ENCODE results near the gene ADGRL4.
"Not testable (repeated sequence)": the region's sequence is repeated elsewhere in the genome, so short reads cannot be mapped to it uniquely, and the experiment has no call there.

The ADGRL4 gene

GRCh38 chr1:79006564-79006963, at the start of gene ADGRL4:
TSS of gene ADGRL4 (minus strand) at chr1:79006730. CDS start at chr1:79006654, 76 bp downstream.
- no peak for DNase-seq

DNA sequence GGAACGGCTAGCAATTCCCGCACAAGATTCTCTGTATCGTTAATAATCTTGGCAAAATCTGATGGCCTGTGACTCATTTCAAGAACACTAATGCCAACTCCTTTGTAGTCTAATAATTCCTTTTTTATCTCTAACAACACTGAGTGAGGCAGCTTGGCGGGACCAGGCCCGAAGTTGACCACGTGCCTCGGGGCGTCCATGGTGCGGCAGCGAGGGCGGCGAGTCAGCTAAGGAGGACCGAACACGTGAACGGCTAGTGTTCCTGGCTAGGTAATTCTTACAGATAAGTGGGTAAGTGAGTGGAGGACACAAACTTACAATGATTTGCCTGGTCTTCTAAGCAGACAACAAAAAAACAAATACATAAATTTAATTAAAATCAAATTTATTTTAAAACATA, 49.3 kb upstream of the ADGRL4 start:
- DNase-seq, result no peak

- no peak for DNase-seq
Measured at GRCh38 chr1:79052829-79053449, 46.4 kb upstream of the ADGRL4 start.

DNA sequence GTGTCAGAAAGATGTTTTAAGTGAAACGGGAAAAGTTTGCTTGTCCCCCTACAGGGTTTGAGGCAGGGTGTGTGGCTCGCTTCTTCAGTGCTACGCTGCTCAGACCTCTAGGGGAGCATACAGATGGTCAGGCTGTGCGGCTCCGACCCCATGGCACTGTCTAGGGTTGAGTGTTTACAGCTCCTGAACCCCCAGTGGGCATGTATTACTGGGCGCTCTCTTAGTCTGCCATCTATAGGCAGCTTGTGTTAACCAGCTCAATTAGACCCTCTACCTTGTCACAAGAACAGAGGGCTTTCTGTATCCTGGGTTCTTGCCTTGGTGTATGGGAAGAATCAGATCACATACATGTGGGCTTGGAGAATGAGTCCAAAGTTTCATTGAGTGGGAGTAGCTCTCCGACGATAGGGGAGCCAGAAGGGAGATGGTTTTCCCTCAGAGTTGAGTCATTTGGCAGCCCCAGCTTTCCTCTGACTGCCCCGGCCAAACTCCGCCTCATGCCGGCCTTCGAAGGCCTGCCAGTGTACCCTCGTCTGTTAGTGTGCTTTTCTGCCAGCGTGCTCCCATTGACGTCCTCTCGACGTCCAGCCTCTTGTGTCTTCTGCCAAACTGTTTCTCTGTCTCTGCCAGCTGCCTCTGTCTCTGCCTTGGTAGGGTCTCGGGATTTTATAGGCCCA, 38.6 kb upstream of the ADGRL4 start:
- no peak for DNase-seq

DNA sequence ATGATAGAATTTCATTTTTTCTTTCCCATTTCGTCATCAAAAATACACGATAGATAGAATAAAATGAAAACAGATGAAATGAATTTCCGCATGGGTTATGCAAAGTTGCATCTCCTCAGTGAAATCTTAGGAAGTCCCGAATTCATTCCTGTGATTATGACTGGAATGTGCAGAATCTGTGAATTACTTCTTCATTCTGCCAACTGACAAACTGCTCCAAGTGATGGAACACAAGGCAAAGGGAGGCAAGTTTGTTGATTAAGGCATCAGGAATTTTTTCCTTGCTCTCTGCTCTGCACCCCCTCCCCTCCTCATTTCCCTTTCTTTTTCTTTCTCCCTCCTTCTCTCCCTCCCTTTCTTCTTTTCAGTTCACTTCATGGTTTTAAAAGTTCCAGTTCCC, 37.0 kb upstream of the ADGRL4 start:
- DNase-seq, result no peak

DNA sequence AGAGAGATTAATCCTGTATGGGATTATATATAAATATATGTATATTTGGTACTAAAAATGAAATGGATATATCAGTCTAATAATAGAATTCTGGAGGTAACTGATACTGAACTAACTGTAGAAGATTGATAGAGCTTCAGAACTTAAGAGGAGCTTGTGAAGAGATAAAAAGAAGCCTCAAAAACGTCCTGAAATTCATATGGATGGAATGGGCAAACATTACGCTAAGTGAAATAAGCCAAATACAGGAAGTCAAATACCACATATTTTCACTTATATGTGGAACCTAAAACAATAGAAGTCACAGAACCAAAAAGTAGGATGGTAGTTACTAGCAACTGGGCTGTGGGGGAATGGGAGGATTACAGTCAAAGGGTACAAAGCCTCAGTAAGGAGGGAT, 36.0 kb upstream of the ADGRL4 start:
- DNase-seq, result no peak

DNA sequence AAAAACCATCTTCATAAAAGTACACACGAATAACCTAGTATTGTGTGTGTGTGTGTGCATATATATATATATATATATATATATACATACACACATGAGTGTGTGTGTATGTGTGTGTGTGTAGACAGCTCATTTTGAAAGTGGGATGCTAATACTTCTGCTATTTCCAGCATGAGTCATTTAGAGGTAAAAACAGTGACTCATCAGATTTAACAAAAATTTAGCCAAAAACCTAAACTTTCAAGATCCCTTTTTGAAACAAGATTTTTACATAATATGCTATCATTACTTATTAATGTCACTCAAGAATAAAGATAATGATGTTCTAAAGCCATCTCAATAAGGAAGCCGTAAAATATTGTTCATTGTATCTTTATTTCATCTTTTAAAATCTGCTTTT, 35.6 kb upstream of the ADGRL4 start:
- DNase-seq, result no peak

DNA sequence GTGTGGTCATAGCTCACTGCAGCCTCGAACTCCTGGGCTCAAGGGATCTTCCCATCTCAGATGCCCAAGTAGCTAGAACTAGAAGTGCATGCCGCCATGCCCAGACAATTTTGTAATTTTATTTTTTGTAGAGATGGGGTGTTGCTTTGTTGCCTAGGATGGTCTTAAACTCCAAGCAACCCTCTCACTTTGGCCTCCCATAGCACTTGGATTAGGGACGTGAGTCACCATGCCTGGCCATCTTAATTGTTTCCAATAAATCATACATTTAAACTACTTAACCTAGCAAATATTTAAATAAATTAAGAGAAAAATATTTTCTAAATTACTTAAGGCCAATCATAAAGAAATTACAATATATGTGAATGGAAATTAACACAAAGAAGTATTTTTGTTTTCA, 35.1 kb upstream of the ADGRL4 start:
- no peak for DNase-seq

- DNase-seq, result no peak
Measured at GRCh38 chr1:79040424-79041082, 34.0 kb upstream of the ADGRL4 start.

DNA sequence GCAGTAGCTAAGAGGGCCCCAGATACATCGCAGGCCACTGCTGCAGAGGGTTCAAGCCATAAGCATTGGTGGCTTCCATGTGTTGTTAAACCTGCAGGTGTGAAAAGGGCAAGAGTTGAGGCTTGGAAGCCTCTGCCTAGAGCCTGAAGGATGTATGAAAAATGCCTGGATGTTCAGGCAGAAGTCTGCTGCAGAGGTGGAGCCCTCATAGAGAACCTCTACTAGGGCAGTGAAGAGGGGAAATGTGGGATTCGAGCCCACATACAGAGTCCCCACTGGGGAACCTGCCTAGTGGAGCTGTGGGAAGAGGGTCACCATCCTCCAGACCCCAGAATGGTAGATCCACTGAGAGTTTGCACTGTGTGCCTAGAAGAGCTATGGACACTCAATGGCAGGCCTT, 30.6 kb upstream of the ADGRL4 start:
- DNase-seq, result no peak

GRCh38 chr1:79012500-79012899, 6.0 kb upstream of the ADGRL4 start:
- DNase-seq, result no peak

DNA sequence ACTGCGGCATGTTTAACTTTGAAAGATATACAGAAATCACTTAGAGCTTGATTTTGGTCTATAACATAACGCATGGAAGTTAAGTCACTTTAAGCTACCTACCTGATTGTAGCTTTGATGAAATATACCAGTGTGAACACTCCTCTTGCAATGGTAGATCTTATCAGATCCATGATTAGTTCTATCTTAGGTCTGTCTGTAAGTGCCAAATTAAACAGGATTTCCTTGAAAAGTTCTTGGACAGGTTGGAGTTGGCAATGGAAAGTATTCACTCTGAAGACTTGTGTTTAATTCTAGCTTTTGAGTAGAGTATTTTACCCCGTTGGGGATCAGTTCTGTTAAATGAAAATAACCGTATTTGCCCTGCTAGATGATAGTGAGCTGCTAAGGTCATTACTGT, 4.1 kb upstream of the ADGRL4 start:
- no peak for DNase-seq

DNA sequence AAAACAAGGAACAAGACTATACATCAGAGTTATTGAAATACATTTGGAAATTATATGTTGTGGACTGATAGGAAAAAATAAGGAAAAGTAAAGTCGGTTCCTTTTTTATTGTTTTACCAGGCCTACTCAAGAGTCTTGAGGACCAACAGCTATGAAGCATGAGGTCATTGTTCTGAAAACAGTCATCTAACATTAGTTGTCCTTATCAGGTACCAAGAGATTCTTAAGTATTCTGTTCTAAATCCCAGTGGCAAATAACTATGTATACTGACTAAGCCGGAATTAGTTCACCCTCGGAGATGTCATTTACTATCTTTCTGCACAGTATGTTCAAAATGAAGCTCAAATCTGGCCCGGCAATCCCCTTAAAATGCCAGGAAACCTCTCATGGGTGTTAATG, 585 bp downstream of the ADGRL4 start:
- no peak for DNase-seq

DNA sequence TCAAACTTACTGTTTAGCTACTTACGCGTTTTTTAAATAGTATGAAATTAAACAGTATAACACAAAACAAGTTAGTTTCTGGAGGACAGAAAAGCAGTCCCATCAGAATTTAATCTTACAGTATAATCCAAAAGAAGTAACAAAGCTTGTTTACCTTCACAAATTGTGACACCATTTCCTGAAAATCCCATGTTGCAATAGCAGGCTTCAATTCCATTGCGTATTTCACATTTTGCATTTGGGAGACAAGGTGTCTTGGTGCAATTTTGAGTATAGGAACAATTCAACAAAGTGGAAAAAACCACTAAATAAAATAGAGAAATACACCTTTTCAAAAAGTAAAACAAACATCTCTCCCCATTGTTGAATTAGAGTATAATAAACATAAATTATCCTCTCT, 1.6 kb downstream of the ADGRL4 start:
- DNase-seq, result no peak

- no peak for DNase-seq
Measured at GRCh38 chr1:78996791-78997190, 9.7 kb downstream of the ADGRL4 start.

DNA sequence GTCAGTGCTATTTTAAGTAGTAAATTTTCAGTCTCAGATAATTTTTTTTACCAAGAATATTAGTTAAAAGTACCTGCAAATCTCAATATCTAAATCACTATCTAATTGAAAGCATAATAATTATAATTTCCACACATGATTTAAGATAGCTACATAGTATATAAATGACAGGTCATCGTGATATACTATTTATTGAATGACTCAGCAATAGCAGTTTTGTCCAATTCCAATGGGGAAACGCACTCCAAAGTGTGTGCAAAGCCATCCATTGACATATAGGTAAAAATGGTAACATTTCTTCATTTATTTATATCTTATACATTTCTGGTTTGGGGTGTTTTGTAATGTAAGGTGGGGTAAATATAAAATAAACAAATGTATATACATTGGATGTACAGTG, 19.5 kb downstream of the ADGRL4 start:
- DNase-seq, result no peak

GRCh38 chr1:78980511-78980910, 26.0 kb downstream of the ADGRL4 start:
- DNase-seq, result no peak

- DNase-seq, result no peak
Measured at GRCh38 chr1:78972723-78973122, 33.8 kb downstream of the ADGRL4 start.

- DNase-seq, result not testable (repeated sequence)
Measured at GRCh38 chr1:78967091-78967490, 39.4 kb downstream of the ADGRL4 start.

- DNase-seq, result no peak
Measured at GRCh38 chr1:78958711-78959110, 47.8 kb downstream of the ADGRL4 start.

DNA sequence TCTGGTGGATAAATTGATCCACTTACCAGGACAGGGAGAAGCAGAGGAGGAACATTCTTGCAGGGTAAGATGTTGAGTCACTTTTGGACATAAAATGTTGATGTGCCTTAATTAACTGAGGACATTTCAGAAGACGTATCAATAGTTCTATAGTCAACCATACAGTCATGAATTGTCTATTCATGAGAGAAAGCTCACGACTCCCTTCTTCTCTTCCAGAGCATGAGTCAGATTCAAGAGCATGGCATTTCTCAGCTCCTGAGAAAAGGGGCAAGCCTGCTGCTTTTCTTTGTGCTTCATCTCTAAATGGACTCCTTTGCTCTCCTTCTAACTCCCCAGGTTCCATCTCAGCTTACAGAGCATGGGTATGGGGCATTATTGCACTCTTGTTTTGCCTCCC, 55.7 kb downstream of the ADGRL4 start:
- DNase-seq, result no peak

GRCh38 chr1:78949227-78949626, 57.3 kb downstream of the ADGRL4 start:
- no peak for DNase-seq

- DNase-seq, result no peak
Measured at GRCh38 chr1:78919150-78919549, 87.4 kb downstream of the ADGRL4 start.

GRCh38 chr1:78918157-78918556, 88.4 kb downstream of the ADGRL4 start:
- no peak for DNase-seq

DNA sequence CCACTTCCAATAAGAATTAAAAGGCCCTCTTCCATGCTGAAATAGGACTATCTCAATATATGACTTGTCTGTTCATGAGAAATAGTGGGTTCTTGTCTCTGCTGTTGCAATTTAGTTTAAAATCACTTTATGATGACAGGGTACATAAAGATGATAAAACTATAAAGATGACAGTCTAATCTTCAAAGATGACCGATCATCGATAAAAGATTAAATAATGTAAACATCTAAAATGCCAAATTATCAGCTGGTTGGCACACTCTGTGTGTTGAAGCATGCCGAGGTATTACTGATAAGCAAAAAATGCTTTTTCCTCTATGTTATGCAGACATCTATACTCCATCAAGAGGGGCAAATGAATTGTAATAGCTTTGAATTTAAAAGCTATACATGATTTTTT, 89.5 kb downstream of the ADGRL4 start:
- DNase-seq, result no peak
